ENCODE data around the gene TUNAR.

DNA sequence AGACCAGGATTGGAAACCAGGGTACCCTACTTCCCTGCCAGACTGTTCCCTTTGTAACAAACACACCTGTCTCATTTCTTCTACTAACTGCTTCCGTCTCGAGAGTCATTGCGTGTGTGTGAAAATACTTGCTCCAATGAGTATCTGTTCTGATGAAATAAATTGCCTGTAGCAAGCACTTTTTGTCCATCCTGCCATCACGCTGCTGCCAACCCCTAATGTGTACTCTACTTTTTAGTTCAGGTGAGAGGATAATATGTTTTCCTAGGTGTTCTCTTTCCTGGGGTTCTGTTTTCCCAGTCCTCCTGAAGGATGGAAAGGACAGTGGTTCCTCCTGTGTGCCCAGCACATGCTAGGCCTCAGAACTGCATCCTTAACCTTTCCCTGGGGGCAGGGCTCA lies 1.0 kb downstream of the TUNAR start:
- TF ChIP-seq CTCF (IDR thresholded peaks at IDR 0.05) (no peak), POLR2A (IDR thresholded peaks at IDR 0.05) (no peak)
